HCT116 (cell line): ENCODE data around the gene WWOX. TPM values are rescaled to one million over a fixed set of nuclear protein-coding genes. Genes with fewer than 3 reads are reported as not detected.

ENCODE experiments used
- ATAC-seq: fragments of 200-7000 bp; cut with Tn5 transposase; 2 replicates; pipeline ENCODE4 v1.9.1; 2020; ENCODE audit warnings: mild to moderate bottlenecking, moderate library complexity
- BruUV-seq: library from RNA; stranded (reverse); fragments of 400-500 nt; replicated peaks from 2 replicates; lab custom pipeline; 2021; lab: Mats Ljungman, UMichigan
- CTCF ChIA-PET: fragments of 300-600 bp; sonication (Branson Sonifier 250); formaldehyde crosslinking; loops from one replicate; lab custom pipeline; 2021; ENCODE audit warnings: antibody characterized with exemption; lab: Charles Lee
- POLR2A ChIA-PET: fragments of 300-600, 350-600 bp; sonication (Branson Sonifier 250); formaldehyde crosslinking; loops from one replicate; lab custom pipeline; 2021; ENCODE audit warnings: antibody characterized with exemption; lab: Charles Lee
- RAD21 ChIA-PET, 2 experiments: fragments of 300-600 bp; sonication (Branson Sonifier 250); formaldehyde crosslinking; loops; one replicate each; lab custom pipeline; 2023; ENCODE audit warnings: low total read pairs in 2 of 2; ENCODE audit not compliant: uncharacterized antibody in 2 of 2, unreplicated experiment in 2 of 2, low non-redundant PET in 1 of 2; lab: Charles Lee
- DNase-seq: peaks from one replicate; pipeline ENCODE4 v3.0.0-alpha.2; 2010; ENCODE audit warnings: low read depth, low spot score
- H2AFZ ChIP-seq: fragments of 200-600 bp; shearing (Covaris generic), sonication (generic); 2 replicates; pipeline ENCODE4 v1.6.1; 2017; ENCODE audit warnings: low read depth, mixed run types, mixed read lengths, antibody characterized with exemption, low read length; ENCODE audit not compliant: poor library complexity, severe bottlenecking
- H3K27ac ChIP-seq: 2 replicates; pipeline ENCODE4 v1.5.1; 2012; ENCODE audit warnings: low read depth, low read length
- H3K27me3 ChIP-seq: fragments of 200-600 bp; sonication (generic); 2 replicates; pipeline ENCODE4 v1.6.1; 2016; ENCODE audit warnings: mixed run types, low read length, mixed read lengths; ENCODE audit not compliant: insufficient read depth
- H3K36me3 ChIP-seq, 2 experiments: fragments of 200-500 bp in 1 of 2; fragments of 200-600 bp in 1 of 2; sonication (Bioruptor generic) in 1 of 2; sonication (generic) in 1 of 2; 2 replicates each; pipeline versions ENCODE4 v1.5.1 to v1.6.1; 2014 to 2016; ENCODE audit warnings: low read length in 2 of 2, inconsistent platforms in 1 of 2, mixed read lengths in 1 of 2, mixed run types in 1 of 2; ENCODE audit not compliant: insufficient read depth in 2 of 2, control insufficient read depth in 1 of 2
- H3K4me1 ChIP-seq, 2 experiments: fragments of 200-600 bp in 1 of 2; sonication (generic) in 1 of 2; 2 replicates each; pipeline versions ENCODE4 v1.5.1 to v1.6.1; 2012 to 2017; ENCODE audit warnings: low read length in 2 of 2, inconsistent platforms in 1 of 2, mild to moderate bottlenecking in 1 of 2, mixed read lengths in 1 of 2, mixed run types in 1 of 2, moderate library complexity in 1 of 2; ENCODE audit not compliant: insufficient read depth in 2 of 2, control insufficient read depth in 1 of 2
- H3K4me2 ChIP-seq: fragments of 200-600 bp; sonication (generic); 2 replicates; pipeline ENCODE4 v1.6.1; 2017; ENCODE audit warnings: mixed run types, low read length, mixed read lengths
- H3K4me3 ChIP-seq, 2 experiments: fragments of 200-600 bp in 1 of 2; sonication (generic) in 1 of 2; replicated peaks in 1 of 2; 2 replicates each; pipeline ENCODE4 v1.5.1; 2011 to 2016; ENCODE audit warnings: low read length in 2 of 2, control low read depth in 1 of 2, low read depth in 1 of 2, mild to moderate bottlenecking in 1 of 2, mixed read lengths in 1 of 2, mixed run types in 1 of 2
- H3K79me2 ChIP-seq: fragments of 200-600 bp; sonication (generic); 2 replicates; pipeline ENCODE4 v1.6.1; 2017; ENCODE audit warnings: mild to moderate bottlenecking, mixed run types, low read length, moderate library complexity, mixed read lengths; ENCODE audit not compliant: insufficient read depth
- H3K9ac ChIP-seq: fragments of 200-600 bp; sonication (generic); 2 replicates; pipeline ENCODE4 v1.6.1; 2016; ENCODE audit warnings: low read length, mixed read lengths
- H3K9me2 ChIP-seq: fragments of 200-600 bp; sonication (generic), shearing (Covaris generic); 2 replicates; pipeline ENCODE4 v1.6.1; 2017; ENCODE audit warnings: mixed run types, mild to moderate bottlenecking, moderate library complexity; ENCODE audit not compliant: insufficient read depth
- H3K9me3 ChIP-seq, 2 experiments: fragments of 200-500 bp in 1 of 2; fragments of 200-600 bp in 1 of 2; sonication (Bioruptor generic) in 1 of 2; sonication (generic) in 1 of 2; 2 replicates each; pipeline ENCODE4 v1.6.1; 2014 to 2017; ENCODE audit warnings: low read length in 2 of 2, mixed read lengths in 2 of 2, inconsistent platforms in 1 of 2, low read depth in 1 of 2, mild to moderate bottlenecking in 1 of 2, mixed run types in 1 of 2, moderate library complexity in 1 of 2; ENCODE audit not compliant: control insufficient read depth in 1 of 2, insufficient read depth in 1 of 2
- H4K20me1 ChIP-seq: fragments of 200-600 bp; sonication (generic), shearing (Covaris generic); 2 replicates; pipeline ENCODE4 v1.6.1; 2017; ENCODE audit warnings: mixed run types, mild to moderate bottlenecking, moderate library complexity; ENCODE audit not compliant: insufficient read depth
- CBX3 ChIP-seq: IDR thresholded peaks from 2 replicates; pipeline ENCODE4 v1.6.1; 2012; ENCODE audit warnings: low read depth
- CEBPB ChIP-seq: IDR thresholded peaks from 2 replicates; pipeline ENCODE4 v1.6.1; 2012; ENCODE audit warnings: low read depth
- EGR1 ChIP-seq: IDR thresholded peaks from 2 replicates; pipeline ENCODE4 v1.6.1; 2012; ENCODE audit warnings: low read depth
- ELF1 ChIP-seq: IDR thresholded peaks from 2 replicates; pipeline ENCODE4 v1.6.1; 2012; ENCODE audit warnings: low read depth, borderline replicate concordance
- EZH2 ChIP-seq: fragments of 200-600 bp; sonication (generic); IDR thresholded peaks from 2 replicates; pipeline ENCODE4 v1.6.1; 2017; ENCODE audit warnings: antibody characterized with exemption, mixed run types
- EZH2phosphoT487 ChIP-seq: fragments of 200-600 bp; IDR thresholded peaks from 2 replicates; pipeline ENCODE4 v1.6.1; 2018; ENCODE audit warnings: antibody characterized with exemption, borderline replicate concordance
- FOSL1 ChIP-seq: IDR thresholded peaks from 2 replicates; pipeline ENCODE4 v1.6.1; 2012; ENCODE audit warnings: low read depth
- POLR2A ChIP-seq: IDR thresholded peaks from 2 replicates; pipeline ENCODE4 v1.7.0; 2011; ENCODE audit warnings: borderline replicate concordance; ENCODE audit not compliant: insufficient read depth, insufficient read length; ENCODE audit errors: extremely low read depth
- POLR2AphosphoS5 ChIP-seq: IDR thresholded peaks from 2 replicates; pipeline ENCODE4 v1.6.1; 2011; ENCODE audit warnings: mild to moderate bottlenecking, low read depth, low read length, moderate library complexity
- SP1 ChIP-seq: IDR thresholded peaks from 2 replicates; pipeline ENCODE4 v1.6.1; 2012; ENCODE audit warnings: low read depth
- SRF ChIP-seq: IDR thresholded peaks from 2 replicates; pipeline ENCODE4 v1.6.1; 2012; ENCODE audit warnings: low read depth
- TCF7L2 ChIP-seq: IDR thresholded peaks from 2 replicates; pipeline ENCODE4 v1.7.0; 2011; ENCODE audit warnings: borderline replicate concordance, inconsistent platforms; ENCODE audit not compliant: insufficient read depth, insufficient read length; ENCODE audit errors: extremely low read depth
- ZNF274 ChIP-seq: fragments of 200-500 bp; sonication (Bioruptor generic); IDR thresholded peaks from 2 replicates; pipeline ENCODE4 v1.6.1; 2014; ENCODE audit warnings: mild to moderate bottlenecking, low read depth, low read length, inconsistent platforms
- intact Hi-C: fragments of 100-400 bp; cut with micrococcal nuclease; formaldehyde crosslinking; loops from 2 replicates; pipeline ENCODE4 v1.10.0; 2022
- total RNA-seq: library from RNA; stranded (reverse); gene quantifications from one replicate; pipeline ENCODE4 v1.2.1, GENCODE V29; 2021; ENCODE audit not compliant: unreplicated experiment
- TF ChIP-seq, protein P1 (sequence below): IDR thresholded peaks from 2 replicates; pipeline ENCODE4 v1.6.1; 2012
- TF ChIP-seq, protein P2 (sequence below), 3 experiments: fragments of 200-600 bp in 1 of 3; sonication (generic) in 1 of 3; IDR thresholded peaks in 2 of 3; conservative IDR thresholded peaks in 1 of 3; 2 replicates each; pipeline ENCODE4 v1.5.1; 2012 to 2017; ENCODE audit warnings: low read depth in 2 of 3, low read length in 2 of 3, antibody characterized with exemption in 1 of 3, borderline replicate concordance in 1 of 3, control low read depth in 1 of 3, mild to moderate bottlenecking in 1 of 3, mixed read lengths in 1 of 3, mixed run types in 1 of 3, moderate library complexity in 1 of 3; ENCODE audit not compliant: insufficient read depth in 1 of 3
- TF ChIP-seq, protein P3 (sequence below): IDR thresholded peaks from 2 replicates; pipeline ENCODE4 v1.6.1; 2011; ENCODE audit warnings: mild to moderate bottlenecking, low read length, moderate library complexity; ENCODE audit not compliant: insufficient replicate concordance; ENCODE audit errors: extremely low read depth
- TF ChIP-seq, protein P4 (sequence below): IDR thresholded peaks from 2 replicates; pipeline ENCODE4 v1.6.1; 2012
- TF ChIP-seq, protein P5 (sequence below): IDR thresholded peaks from 2 replicates; pipeline ENCODE4 v1.6.1; 2012; ENCODE audit warnings: low read depth

WWOX gene
- total RNA-seq, 1 experiment from 2014 or later: 13.7 TPM

DNA sequence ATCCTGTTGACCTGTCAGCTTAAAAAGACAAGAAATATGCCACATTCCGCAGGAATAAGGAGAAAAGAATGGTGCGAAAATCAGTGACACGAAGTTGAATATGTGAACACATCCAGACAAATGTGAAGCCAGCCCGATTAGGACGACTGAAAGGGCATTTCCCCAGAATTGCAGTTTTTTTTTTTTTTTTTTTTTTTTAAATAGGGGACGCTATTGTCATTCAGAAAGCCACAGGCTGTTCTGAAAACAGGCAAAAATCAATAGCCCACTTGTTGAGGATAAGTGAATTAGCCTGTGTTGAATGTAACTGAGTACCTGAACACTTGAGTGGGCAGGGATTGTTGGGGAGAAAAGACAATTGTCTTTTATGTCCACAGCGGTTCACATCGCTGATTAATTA, 507.1 kb downstream of the WWOX start:
- H3K27me3 ChIP-seq: no peaks in the 10 kb centered on the region
- intact Hi-C loops: no loop called here
- no peak overlapping the region for H3K4me3 ChIP-seq
- no peaks in the 10 kb centered on the region for H4K20me1 ChIP-seq
- H3K9ac ChIP-seq: no peak overlapping the region
- ChIA-PET POLR2A (no interaction called here), RAD21 (no interaction called here), CTCF (no interaction called here)
- H3K79me2 ChIP-seq: no peaks in the 10 kb centered on the region
- no peaks in the 10 kb centered on the region for H3K9me3 ChIP-seq
- no peak for DNase-seq
- no peaks in the 10 kb centered on the region for H3K4me1 ChIP-seq
- no peak overlapping the region for H3K4me2 ChIP-seq
- ATAC-seq: no peak
- TF ChIP-seq CEBPB: no peak
- no peak for TF ChIP-seq POLR2AphosphoS5
- TF ChIP-seq, protein P1, sequence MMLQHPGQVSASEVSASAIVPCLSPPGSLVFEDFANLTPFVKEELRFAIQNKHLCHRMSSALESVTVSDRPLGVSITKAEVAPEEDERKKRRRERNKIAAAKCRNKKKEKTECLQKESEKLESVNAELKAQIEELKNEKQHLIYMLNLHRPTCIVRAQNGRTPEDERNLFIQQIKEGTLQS: no peak
- TF ChIP-seq SRF: no peak
- TF ChIP-seq, protein P2, sequence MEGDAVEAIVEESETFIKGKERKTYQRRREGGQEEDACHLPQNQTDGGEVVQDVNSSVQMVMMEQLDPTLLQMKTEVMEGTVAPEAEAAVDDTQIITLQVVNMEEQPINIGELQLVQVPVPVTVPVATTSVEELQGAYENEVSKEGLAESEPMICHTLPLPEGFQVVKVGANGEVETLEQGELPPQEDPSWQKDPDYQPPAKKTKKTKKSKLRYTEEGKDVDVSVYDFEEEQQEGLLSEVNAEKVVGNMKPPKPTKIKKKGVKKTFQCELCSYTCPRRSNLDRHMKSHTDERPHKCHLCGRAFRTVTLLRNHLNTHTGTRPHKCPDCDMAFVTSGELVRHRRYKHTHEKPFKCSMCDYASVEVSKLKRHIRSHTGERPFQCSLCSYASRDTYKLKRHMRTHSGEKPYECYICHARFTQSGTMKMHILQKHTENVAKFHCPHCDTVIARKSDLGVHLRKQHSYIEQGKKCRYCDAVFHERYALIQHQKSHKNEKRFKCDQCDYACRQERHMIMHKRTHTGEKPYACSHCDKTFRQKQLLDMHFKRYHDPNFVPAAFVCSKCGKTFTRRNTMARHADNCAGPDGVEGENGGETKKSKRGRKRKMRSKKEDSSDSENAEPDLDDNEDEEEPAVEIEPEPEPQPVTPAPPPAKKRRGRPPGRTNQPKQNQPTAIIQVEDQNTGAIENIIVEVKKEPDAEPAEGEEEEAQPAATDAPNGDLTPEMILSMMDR (IDR thresholded peaks at IDR 0.05 in 2 of 3, conservative IDR thresholded peaks at IDR 0.05 in 1 of 3; ENCODE audit: borderline replicate concordance in 1 of 3, insufficient read depth in 1 of 3, low read depth in 2 of 3, low read length in 2 of 3): no peak
- no peak for TF ChIP-seq ZNF274
- TF ChIP-seq, protein P3, sequence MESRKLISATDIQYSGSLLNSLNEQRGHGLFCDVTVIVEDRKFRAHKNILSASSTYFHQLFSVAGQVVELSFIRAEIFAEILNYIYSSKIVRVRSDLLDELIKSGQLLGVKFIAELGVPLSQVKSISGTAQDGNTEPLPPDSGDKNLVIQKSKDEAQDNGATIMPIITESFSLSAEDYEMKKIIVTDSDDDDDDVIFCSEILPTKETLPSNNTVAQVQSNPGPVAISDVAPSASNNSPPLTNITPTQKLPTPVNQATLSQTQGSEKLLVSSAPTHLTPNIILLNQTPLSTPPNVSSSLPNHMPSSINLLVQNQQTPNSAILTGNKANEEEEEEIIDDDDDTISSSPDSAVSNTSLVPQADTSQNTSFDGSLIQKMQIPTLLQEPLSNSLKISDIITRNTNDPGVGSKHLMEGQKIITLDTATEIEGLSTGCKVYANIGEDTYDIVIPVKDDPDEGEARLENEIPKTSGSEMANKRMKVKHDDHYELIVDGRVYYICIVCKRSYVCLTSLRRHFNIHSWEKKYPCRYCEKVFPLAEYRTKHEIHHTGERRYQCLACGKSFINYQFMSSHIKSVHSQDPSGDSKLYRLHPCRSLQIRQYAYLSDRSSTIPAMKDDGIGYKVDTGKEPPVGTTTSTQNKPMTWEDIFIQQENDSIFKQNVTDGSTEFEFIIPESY: no peak
- TF ChIP-seq, protein P4, sequence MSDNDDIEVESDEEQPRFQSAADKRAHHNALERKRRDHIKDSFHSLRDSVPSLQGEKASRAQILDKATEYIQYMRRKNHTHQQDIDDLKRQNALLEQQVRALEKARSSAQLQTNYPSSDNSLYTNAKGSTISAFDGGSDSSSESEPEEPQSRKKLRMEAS: no peak
- no peak for TF ChIP-seq ELF1
- no peak for TF ChIP-seq TCF7L2
- no peak for TF ChIP-seq EZH2
- TF ChIP-seq SP1: no peak
- no peak for TF ChIP-seq CBX3
- TF ChIP-seq, protein P5, sequence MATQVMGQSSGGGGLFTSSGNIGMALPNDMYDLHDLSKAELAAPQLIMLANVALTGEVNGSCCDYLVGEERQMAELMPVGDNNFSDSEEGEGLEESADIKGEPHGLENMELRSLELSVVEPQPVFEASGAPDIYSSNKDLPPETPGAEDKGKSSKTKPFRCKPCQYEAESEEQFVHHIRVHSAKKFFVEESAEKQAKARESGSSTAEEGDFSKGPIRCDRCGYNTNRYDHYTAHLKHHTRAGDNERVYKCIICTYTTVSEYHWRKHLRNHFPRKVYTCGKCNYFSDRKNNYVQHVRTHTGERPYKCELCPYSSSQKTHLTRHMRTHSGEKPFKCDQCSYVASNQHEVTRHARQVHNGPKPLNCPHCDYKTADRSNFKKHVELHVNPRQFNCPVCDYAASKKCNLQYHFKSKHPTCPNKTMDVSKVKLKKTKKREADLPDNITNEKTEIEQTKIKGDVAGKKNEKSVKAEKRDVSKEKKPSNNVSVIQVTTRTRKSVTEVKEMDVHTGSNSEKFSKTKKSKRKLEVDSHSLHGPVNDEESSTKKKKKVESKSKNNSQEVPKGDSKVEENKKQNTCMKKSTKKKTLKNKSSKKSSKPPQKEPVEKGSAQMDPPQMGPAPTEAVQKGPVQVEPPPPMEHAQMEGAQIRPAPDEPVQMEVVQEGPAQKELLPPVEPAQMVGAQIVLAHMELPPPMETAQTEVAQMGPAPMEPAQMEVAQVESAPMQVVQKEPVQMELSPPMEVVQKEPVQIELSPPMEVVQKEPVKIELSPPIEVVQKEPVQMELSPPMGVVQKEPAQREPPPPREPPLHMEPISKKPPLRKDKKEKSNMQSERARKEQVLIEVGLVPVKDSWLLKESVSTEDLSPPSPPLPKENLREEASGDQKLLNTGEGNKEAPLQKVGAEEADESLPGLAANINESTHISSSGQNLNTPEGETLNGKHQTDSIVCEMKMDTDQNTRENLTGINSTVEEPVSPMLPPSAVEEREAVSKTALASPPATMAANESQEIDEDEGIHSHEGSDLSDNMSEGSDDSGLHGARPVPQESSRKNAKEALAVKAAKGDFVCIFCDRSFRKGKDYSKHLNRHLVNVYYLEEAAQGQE: no peak
- TF ChIP-seq POLR2A: no peak
- no peak for TF ChIP-seq EGR1
- no peak for TF ChIP-seq FOSL1
- no peak for TF ChIP-seq EZH2phosphoT487
- H3K9me2 ChIP-seq: no peaks in the 10 kb centered on the region
- no TSS peak for BruUV-seq
- no peak overlapping the region for H3K27ac ChIP-seq
- H2AFZ ChIP-seq: no peak overlapping the region
- no peaks in the 10 kb centered on the region for H3K36me3 ChIP-seq
